Gastrocnemius medialis (tissue), 4 donors: ENCODE results near the gene PTPN13. TPM values are rescaled to one million over a fixed set of nuclear protein-coding genes. Genes with fewer than 3 reads are reported as not detected.

Source experiments
- ATAC-seq, 2 donors: fragments of 150-250 bp; one replicate each; pipeline ENCODE4 v1.9.1; 2016
- DNase-seq, 2 donors: peaks; one replicate each; pipeline ENCODE4 v3.0.0-alpha.2; 2019
- H3K27ac ChIP-seq, 4 donors: fragments of 200-600 bp; sonication (generic); 1 replicate in 1 of 4; 2 replicates in 3 of 4; pipeline ENCODE4 v1.5.1; 2016 to 2018; ENCODE audit warnings: mild to moderate bottlenecking in 2 of 4, moderate library complexity in 1 of 4
- H3K27me3 ChIP-seq, 3 donors: fragments of 200-600 bp; sonication (generic) in 2 of 3; 1 replicate in 1 of 3; 2 replicates in 2 of 3; pipeline versions ENCODE4 v1.5.1 to v1.6.0; 2016 to 2019; ENCODE audit warnings: mild to moderate bottlenecking in 1 of 3, moderate library complexity in 1 of 3
- H3K36me3 ChIP-seq, 2 donors: fragments of 200-600 bp; sonication (generic) in 1 of 2; one replicate each; pipeline ENCODE4 v1.5.1; 2017 to 2018
- H3K4me1 ChIP-seq, 2 donors: fragments of 200-600 bp; sonication (generic) in 1 of 2; one replicate each; pipeline ENCODE4 v1.5.1; 2016 to 2017; ENCODE audit warnings: mild to moderate bottlenecking in 2 of 2
- H3K4me3 ChIP-seq, 4 donors: fragments of 200-600 bp; sonication (generic) in 3 of 4; 1 replicate in 1 of 4; 2 replicates in 3 of 4; pipeline ENCODE4 v1.5.1; 2016 to 2019; ENCODE audit warnings: mild to moderate bottlenecking in 2 of 4
- H3K9me3 ChIP-seq, 3 donors: fragments of 200-600 bp; sonication (generic) in 2 of 3; 1 replicate in 1 of 3; 2 replicates in 2 of 3; pipeline ENCODE4 v1.5.1; 2016 to 2019
- CTCF ChIP-seq, 5 experiments: fragments of 450-650 bp in 3 of 5; fragments of 200-600 bp in 2 of 5; sonication (generic) in 2 of 5; IDR thresholded peaks in 4 of 5; conservative IDR thresholded peaks in 1 of 5; 1 replicate in 4 of 5; 2 replicates in 1 of 5; pipeline ENCODE4 v1.5.1; 2016 to 2019; ENCODE audit warnings: antibody characterized with exemption in 5 of 5, mild to moderate bottlenecking in 3 of 5, moderate library complexity in 3 of 5
- POLR2A ChIP-seq, 2 donors: fragments of 450-650 bp; IDR thresholded peaks; one replicate each; pipeline ENCODE4 v1.6.1; 2017; ENCODE audit warnings: antibody characterized with exemption in 2 of 2, mild to moderate bottlenecking in 2 of 2, moderate library complexity in 2 of 2
- in situ Hi-C, 4 donors: fragments of 200-750 bp; cut with MboI; loops; one replicate each; pipeline versions ENCODE4 v1.15.0 to v1.8.0; 2017; ENCODE audit warnings: low sequenced_read_pairs in 4 of 4
- intact Hi-C: fragments of 100-400 bp; cut with DNase I; formaldehyde crosslinking; loops from one replicate; pipeline ENCODE4 v1.15.1; 2023; ENCODE audit warnings: low total_unique reads
- total RNA-seq, 4 donors: library from RNA; depleted of rRNA; stranded (reverse); fragments of >200 nt; gene quantifications; one replicate each; pipeline versions ENCODE4 v1.1.0 to v1.2.3, GENCODE V29; 2016

The PTPN13 gene
- total RNA-seq, 4 donors from 2014 or later, result 0.87 to 2.0 (median 1.6) TPM

- Histone ChIP-seq H3K4me3 (no peak overlapping the region), H3K4me1 (no peaks in the 10 kb centered on the region), H3K9me3 (no peaks in the 10 kb centered on the region), H3K27ac (no peak overlapping the region), H3K36me3 (no peaks in the 10 kb centered on the region), H3K27me3 (no peaks in the 10 kb centered on the region)
- in situ Hi-C loops (no loop called here), intact Hi-C loops (no loop called here)
- DNase-seq (no peak), ATAC-seq (no peak)
- TF ChIP-seq POLR2A (IDR thresholded peaks at IDR 0.05), result no peak
- TF ChIP-seq CTCF (IDR thresholded peaks at IDR 0.05 in 4 of 5, conservative IDR thresholded peaks at IDR 0.05 in 1 of 5), result no peak
Observed at GRCh38 chr4:86556791-86557415, 37.2 kb upstream of the PTPN13 start.

GRCh38 chr4:86557526-86557925, 36.6 kb upstream of the PTPN13 start:
- DNase-seq, result no peak
- no peaks in the 10 kb centered on the region for H3K27me3 ChIP-seq
- TF ChIP-seq POLR2A (IDR thresholded peaks at IDR 0.05), result no peak
- TF ChIP-seq CTCF (IDR thresholded peaks at IDR 0.05 in 4 of 5, conservative IDR thresholded peaks at IDR 0.05 in 1 of 5), result no peak
- no peaks in the 10 kb centered on the region for H3K36me3 ChIP-seq
- H3K4me1 ChIP-seq, result no peaks in the 10 kb centered on the region
- no peak for ATAC-seq
- intact Hi-C loops (no loop called here), in situ Hi-C loops (no loop called here)
- H3K27ac ChIP-seq, result no peak overlapping the region
- no peaks in the 10 kb centered on the region for H3K9me3 ChIP-seq
- no peak overlapping the region for H3K4me3 ChIP-seq

GRCh38 chr4:86558258-86558657, 35.9 kb upstream of the PTPN13 start:
- H3K36me3 ChIP-seq, result no peaks in the 10 kb centered on the region
- H3K4me1 ChIP-seq, result no peaks in the 10 kb centered on the region
- in situ Hi-C loops, result no loop called here
- H3K27ac ChIP-seq, result no peak overlapping the region
- no peak for DNase-seq
- intact Hi-C loops, result no loop called here
- TF ChIP-seq CTCF (IDR thresholded peaks at IDR 0.05 in 4 of 5, conservative IDR thresholded peaks at IDR 0.05 in 1 of 5), result no peak
- no peak for TF ChIP-seq POLR2A (IDR thresholded peaks at IDR 0.05)
- no peak for ATAC-seq
- H3K9me3 ChIP-seq, result no peaks in the 10 kb centered on the region
- H3K4me3 ChIP-seq, result no peak overlapping the region
- no peaks in the 10 kb centered on the region for H3K27me3 ChIP-seq

- TF ChIP-seq POLR2A (IDR thresholded peaks at IDR 0.05) (no peak), CTCF (IDR thresholded peaks at IDR 0.05 in 4 of 5, conservative IDR thresholded peaks at IDR 0.05 in 1 of 5) (no peak)
- no peak overlapping the region for H3K27ac ChIP-seq
- no peaks in the 10 kb centered on the region for H3K9me3 ChIP-seq
- in situ Hi-C loops, result no loop called here
- H3K36me3 ChIP-seq, result no peaks in the 10 kb centered on the region
- H3K27me3 ChIP-seq, result no peaks in the 10 kb centered on the region
- intact Hi-C loops, result no loop called here
- no peaks in the 10 kb centered on the region for H3K4me1 ChIP-seq
- no peak overlapping the region for H3K4me3 ChIP-seq
- ATAC-seq (no peak), DNase-seq (no peak)
Observed at GRCh38 chr4:86558797-86559196, 35.3 kb upstream of the PTPN13 start.

- no peak for ATAC-seq
- DNase-seq, result no peak
- H3K27ac ChIP-seq, result no peak overlapping the region
- H3K4me1 ChIP-seq, result no peaks in the 10 kb centered on the region
- intact Hi-C loops (no loop called here), in situ Hi-C loops (no loop called here)
- H3K36me3 ChIP-seq, result no peaks in the 10 kb centered on the region
- H3K9me3 ChIP-seq, result no peaks in the 10 kb centered on the region
- no peak overlapping the region for H3K4me3 ChIP-seq
- TF ChIP-seq POLR2A (IDR thresholded peaks at IDR 0.05), result no peak
- no peak for TF ChIP-seq CTCF (IDR thresholded peaks at IDR 0.05 in 4 of 5, conservative IDR thresholded peaks at IDR 0.05 in 1 of 5)
- H3K27me3 ChIP-seq, result no peaks in the 10 kb centered on the region
Observed at GRCh38 chr4:86560447-86560846, 33.7 kb upstream of the PTPN13 start.
